HepG2 (cell line): Measurements from ENCODE around the gene WIZ. TPM values are rescaled to one million over a fixed set of nuclear protein-coding genes. Genes with fewer than 3 reads are reported as not detected.

Experiments
- ATAC-seq: fragments of 200-7000 bp; cut with Tn5 transposase; 3 replicates; pipeline ENCODE4 v1.9.1; 2020; ENCODE audit warnings: mild to moderate bottlenecking, moderate library complexity
- BruUV-seq: library from RNA; stranded (reverse); fragments of 400-500 nt; replicated peaks from 2 replicates; lab custom pipeline; 2021; lab: Mats Ljungman, UMichigan
- CTCF ChIA-PET: fragments of 300-600 bp; formaldehyde crosslinking; extraction: SDS; loops from one replicate; lab custom pipeline; 2021; ENCODE audit warnings: low total read pairs, inconsistent platforms, low intra/inter-chr PET ratio; lab: Yijun Ruan, JAX
- POLR2A ChIA-PET: fragments of 350-600 bp; sonication (Branson Sonifier 250); formaldehyde crosslinking; loops from one replicate; lab custom pipeline; 2020; ENCODE audit warnings: antibody characterized with exemption, inconsistent platforms; lab: Yijun Ruan, JAX
- DNase-seq: peaks from one replicate; pipeline ENCODE4 v3.0.0-alpha.2; 2015; ENCODE audit warnings: low spot score
- FAIRE-seq: peaks from 3 replicates; lab custom pipeline; 2011; peaks lifted over from hg19 to GRCh38; lab: Jason Lieb, UNC
- H2AFZ ChIP-seq: one replicate; pipeline ENCODE4 v1.6.1; 2011; ENCODE audit warnings: low read length, inconsistent platforms
- H3K27ac ChIP-seq: fragments of 300-600 bp; 3 replicates; pipeline ENCODE4 v1.8.0; 2011; ENCODE audit warnings: mixed run types, mild to moderate bottlenecking, mixed read lengths, low read length, inconsistent platforms; ENCODE audit not compliant: insufficient read depth; ENCODE audit errors: extremely low read length
- H3K27me3 ChIP-seq, 2 experiments: fragments of 200-600 bp in 1 of 2; 2 replicates in 1 of 2; 3 replicates in 1 of 2; pipeline versions ENCODE4 v1.6.0 to v1.8.0; 2011; ENCODE audit warnings: low read length in 2 of 2, mild to moderate bottlenecking in 2 of 2, moderate library complexity in 2 of 2, inconsistent platforms in 1 of 2; ENCODE audit not compliant: insufficient read depth in 2 of 2, control insufficient read depth in 1 of 2
- H3K36me3 ChIP-seq, 2 experiments: fragments of 200-600 bp in 1 of 2; replicated peaks in 1 of 2; 2 replicates in 1 of 2; 3 replicates in 1 of 2; pipeline versions ENCODE4 v1.5.1 to v1.8.0; 2011; ENCODE audit warnings: low read length in 2 of 2, inconsistent platforms in 1 of 2; ENCODE audit not compliant: insufficient read depth in 2 of 2, control insufficient read depth in 1 of 2
- H3K4me1 ChIP-seq: 2 replicates; pipeline ENCODE4 v1.5.1; 2012; ENCODE audit warnings: low read length, inconsistent platforms; ENCODE audit not compliant: insufficient read depth
- H3K4me2 ChIP-seq: 2 replicates; pipeline ENCODE4 v1.6.0; 2011; ENCODE audit warnings: low read depth, low read length, inconsistent platforms
- H3K4me3 ChIP-seq, 3 experiments: fragments of 200-600 bp in 1 of 3; sonication (generic), shearing (Covaris generic) in 1 of 3; replicated peaks in 1 of 3; 2 replicates each; pipeline ENCODE4 v1.5.1; 2011 to 2016; ENCODE audit warnings: low read length in 3 of 3, inconsistent platforms in 2 of 3, low read depth in 2 of 3, mild to moderate bottlenecking in 2 of 3, control low read depth in 1 of 3, mixed read lengths in 1 of 3; ENCODE audit not compliant: insufficient read depth in 1 of 3
- H3K79me2 ChIP-seq: one replicate; pipeline ENCODE4 v1.6.1; 2011; ENCODE audit warnings: low read length, inconsistent platforms; ENCODE audit not compliant: insufficient read depth
- H3K9ac ChIP-seq: 2 replicates; pipeline ENCODE4 v1.6.0; 2011; ENCODE audit warnings: mild to moderate bottlenecking, low read depth, low read length, inconsistent platforms; ENCODE audit not compliant: insufficient read depth
- H3K9me3 ChIP-seq: 2 replicates; pipeline ENCODE4 v1.5.1; 2012; ENCODE audit warnings: mild to moderate bottlenecking, low read length
- H4K20me1 ChIP-seq: 2 replicates; pipeline ENCODE4 v1.6.0; 2011; ENCODE audit warnings: inconsistent platforms, mild to moderate bottlenecking, low read length, moderate library complexity; ENCODE audit not compliant: insufficient read depth
- CEBPG ChIP-seq: IDR thresholded peaks from 2 replicates; pipeline ENCODE4 v1.6.1; 2016
- CTCF ChIP-seq: sonication (generic); formaldehyde crosslinking; IDR thresholded peaks from 2 replicates; pipeline ENCODE4 v1.5.0; 2020; ENCODE audit warnings: mild to moderate bottlenecking, missing genetic modification reagents, moderate library complexity
- ISX ChIP-seq: sonication (generic); formaldehyde crosslinking; conservative IDR thresholded peaks from 2 replicates; pipeline ENCODE4 v1.5.0; 2020; ENCODE audit warnings: missing genetic modification reagents
- KMT2A ChIP-seq: sonication (generic); formaldehyde crosslinking; IDR thresholded peaks from 2 replicates; pipeline ENCODE4 v1.4.0; 2020; ENCODE audit warnings: missing genetic modification reagents
- MIXL1 ChIP-seq: IDR thresholded peaks from 2 replicates; pipeline ENCODE4 v1.6.1; 2016
- MXD1 ChIP-seq: sonication (generic); formaldehyde crosslinking; IDR thresholded peaks from 2 replicates; pipeline ENCODE4 v1.4.0; 2020; ENCODE audit warnings: mild to moderate bottlenecking, missing genetic modification reagents
- NONO ChIP-seq, 2 experiments: fragments of 450-650 bp in 1 of 2; sonication (generic) in 1 of 2; formaldehyde crosslinking in 1 of 2; IDR thresholded peaks in 1 of 2; conservative IDR thresholded peaks in 1 of 2; 2 replicates each; pipeline versions ENCODE4 v1.6.1 to v1.8.0; 2017 to 2022; ENCODE audit warnings: mild to moderate bottlenecking in 1 of 2, missing genetic modification reagents in 1 of 2, moderate library complexity in 1 of 2
- NR2C2 ChIP-seq: sonication (generic); formaldehyde crosslinking; IDR thresholded peaks from 2 replicates; pipeline ENCODE4 v1.4.0; 2020; ENCODE audit warnings: missing genetic modification reagents, mild to moderate bottlenecking, moderate library complexity, borderline replicate concordance
- SMC3 ChIP-seq: IDR thresholded peaks from 2 replicates; pipeline ENCODE4 v1.6.1; 2011; ENCODE audit warnings: low read length, improper control_type of control experiment
- TEAD3 ChIP-seq: optimal IDR thresholded peaks from 2 replicates; pipeline ENCODE3; 2016; ENCODE audit warnings: borderline replicate concordance
- TRIM24 ChIP-seq: sonication (generic); formaldehyde crosslinking; IDR thresholded peaks from 2 replicates; pipeline ENCODE4 v1.8.0; 2022; ENCODE audit warnings: mild to moderate bottlenecking, missing genetic modification reagents
- ZMYM3 ChIP-seq: sonication (generic); formaldehyde crosslinking; IDR thresholded peaks from 2 replicates; pipeline ENCODE4 v1.5.1; 2020; ENCODE audit warnings: mild to moderate bottlenecking, missing genetic modification reagents
- ZNF18 ChIP-seq: sonication (generic); formaldehyde crosslinking; IDR thresholded peaks from 2 replicates; pipeline ENCODE4 v1.8.0; 2022; ENCODE audit warnings: mild to moderate bottlenecking, missing genetic modification reagents; ENCODE audit not compliant: insufficient replicate concordance
- ZNF207 ChIP-seq: fragments of 450-650 bp; IDR thresholded peaks from 2 replicates; pipeline ENCODE4 v1.6.1; 2016; ENCODE audit warnings: antibody characterized with exemption, borderline replicate concordance
- ZNF7 ChIP-seq: IDR thresholded peaks from 2 replicates; pipeline ENCODE4 v1.6.1; 2016; ENCODE audit warnings: missing biosample characterization, missing genetic modification reagents
- ZNF703 ChIP-seq: sonication (generic); formaldehyde crosslinking; IDR thresholded peaks from 2 replicates; pipeline ENCODE4 v1.5.1; 2020; ENCODE audit warnings: missing genetic modification reagents, mild to moderate bottlenecking, moderate library complexity, borderline replicate concordance
- WGBS: methylation state at CpG from one replicate; pipeline ENCODE4 v1.1.6; 2017; ENCODE audit warnings: low lambda C conversion rate; 5-methylcytosine and 5-hydroxymethylcytosine counted together
- in situ Hi-C: cut with HindIII; loops from 2 replicates; pipeline ENCODE4 v1.10.0; 2017; ENCODE audit warnings: low pct_unique_long_range_greater_than_20kb; ENCODE audit not compliant: extremely low pct_ligation_motif_present
- intact Hi-C: fragments of 100-400 bp; cut with micrococcal nuclease; formaldehyde crosslinking; loops from one replicate; pipeline ENCODE4 v1.10.0; 2022; ENCODE audit not compliant: unreplicated experiment
- polyA plus RNA-seq, 8 experiments: library from polyadenylated mRNA; depleted of rRNA in 3 of 8; stranded (reverse) in 7 of 8; unstranded in 1 of 8; fragments of >200 nt; fragmentation: Illumina TruSeq in 4 of 8; extraction: Trizol in 4 of 8; gene quantifications; 2 replicates each; pipeline versions ENCODE4 v1.2.1 to v1.2.3, GENCODE V29; 2011 to 2016; ENCODE audit warnings: low read depth in 4 of 8, missing spikeins in 1 of 8, mixed read lengths in 1 of 8; ENCODE audit not compliant: insufficient read depth in 1 of 8
- total RNA-seq, 5 experiments: library from RNA; depleted of rRNA; stranded (reverse); fragments of >200 nt; fragmentation: Illumina TruSeq; extraction: Trizol; gene quantifications; 2 replicates each; pipeline ENCODE4 v1.2.3, GENCODE V29; 2016; ENCODE audit warnings: low read depth in 1 of 5
- TF ChIP-seq, protein P1 (sequence below): sonication (generic); formaldehyde crosslinking; IDR thresholded peaks from 2 replicates; pipeline ENCODE4 v1.4.0; 2020; ENCODE audit warnings: mild to moderate bottlenecking, missing genetic modification reagents

The WIZ gene
- total and polyA plus RNA-seq, 2 of the 13 experiments (the other 11 are each of a cell fraction or from before 2014, with no cell fraction given): 4.7 to 4.8 TPM

DNA sequence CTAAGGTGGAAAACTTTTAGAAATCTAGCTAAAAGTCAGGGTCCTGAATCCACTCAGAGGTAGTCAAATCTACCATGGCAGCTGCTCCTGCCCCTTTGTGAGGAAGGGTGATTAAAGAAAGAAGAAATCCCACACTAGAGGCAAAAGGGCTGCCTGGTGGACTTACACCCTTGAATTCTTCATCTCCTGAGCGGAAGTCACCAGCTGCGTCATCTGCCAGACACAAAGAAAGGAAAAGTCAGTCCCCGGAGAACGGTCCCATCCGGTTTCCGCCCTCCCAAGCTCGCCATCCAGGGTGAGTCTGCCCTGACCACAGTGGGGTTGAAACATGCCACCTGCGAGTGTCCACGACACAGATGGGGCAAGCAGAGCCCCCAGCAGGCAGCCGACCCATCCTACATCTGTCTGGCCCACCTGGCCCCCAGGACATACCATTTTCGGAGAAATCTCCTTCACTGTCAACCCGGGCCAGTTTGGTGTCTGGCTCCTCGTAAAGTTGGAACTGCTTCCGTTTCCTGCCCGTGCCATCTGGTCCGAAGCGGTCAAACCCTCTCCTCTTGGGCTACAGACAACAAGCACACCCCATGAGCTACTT lies 77.9 kb downstream of the WIZ start:
- DNase-seq (no peak), ATAC-seq (no peak), FAIRE-seq (no peak)
- Histone ChIP-seq H3K4me3 (no peak overlapping the region), H4K20me1 (peaks cover 18% of the 10 kb centered on the region), H3K27ac (no peak overlapping the region), H3K27me3 (no peaks in the 10 kb centered on the region), H3K36me3 (peaks cover 35 to 79% of the 10 kb centered on the region in 2 experiments), H3K9me3 (no peaks in the 10 kb centered on the region), H3K9ac (no peak overlapping the region), H3K4me2 (no peak overlapping the region), H3K4me1 (peaks cover 12% of the 10 kb centered on the region), H2AFZ (no peak overlapping the region), H3K79me2 (peaks cover 36% of the 10 kb centered on the region)
- 96% methylated on average over 16 of the region's 17 CpGs for WGBS
- in situ Hi-C loops: no loop called here
- intact Hi-C loops: loop anchor here (10.0 kb wide), 1 partner anchor 87 kb away; no protein-coding TSS in a partner anchor
- POLR2A ChIA-PET: interaction anchor here (0.7 kb wide), 1 partner anchor 30 kb away, joined by 4 read pairs; no protein-coding TSS in a partner anchor
- CTCF ChIA-PET: no interaction called here
- no TSS peak for BruUV-seq
- no peak for TF ChIP-seq MXD1
- no peak for TF ChIP-seq ZNF18 (CRISPR knock-in tag)
- no peak for TF ChIP-seq TEAD3
- no peak for TF ChIP-seq ISX (CRISPR knock-in tag)
- TF ChIP-seq, protein P1, sequence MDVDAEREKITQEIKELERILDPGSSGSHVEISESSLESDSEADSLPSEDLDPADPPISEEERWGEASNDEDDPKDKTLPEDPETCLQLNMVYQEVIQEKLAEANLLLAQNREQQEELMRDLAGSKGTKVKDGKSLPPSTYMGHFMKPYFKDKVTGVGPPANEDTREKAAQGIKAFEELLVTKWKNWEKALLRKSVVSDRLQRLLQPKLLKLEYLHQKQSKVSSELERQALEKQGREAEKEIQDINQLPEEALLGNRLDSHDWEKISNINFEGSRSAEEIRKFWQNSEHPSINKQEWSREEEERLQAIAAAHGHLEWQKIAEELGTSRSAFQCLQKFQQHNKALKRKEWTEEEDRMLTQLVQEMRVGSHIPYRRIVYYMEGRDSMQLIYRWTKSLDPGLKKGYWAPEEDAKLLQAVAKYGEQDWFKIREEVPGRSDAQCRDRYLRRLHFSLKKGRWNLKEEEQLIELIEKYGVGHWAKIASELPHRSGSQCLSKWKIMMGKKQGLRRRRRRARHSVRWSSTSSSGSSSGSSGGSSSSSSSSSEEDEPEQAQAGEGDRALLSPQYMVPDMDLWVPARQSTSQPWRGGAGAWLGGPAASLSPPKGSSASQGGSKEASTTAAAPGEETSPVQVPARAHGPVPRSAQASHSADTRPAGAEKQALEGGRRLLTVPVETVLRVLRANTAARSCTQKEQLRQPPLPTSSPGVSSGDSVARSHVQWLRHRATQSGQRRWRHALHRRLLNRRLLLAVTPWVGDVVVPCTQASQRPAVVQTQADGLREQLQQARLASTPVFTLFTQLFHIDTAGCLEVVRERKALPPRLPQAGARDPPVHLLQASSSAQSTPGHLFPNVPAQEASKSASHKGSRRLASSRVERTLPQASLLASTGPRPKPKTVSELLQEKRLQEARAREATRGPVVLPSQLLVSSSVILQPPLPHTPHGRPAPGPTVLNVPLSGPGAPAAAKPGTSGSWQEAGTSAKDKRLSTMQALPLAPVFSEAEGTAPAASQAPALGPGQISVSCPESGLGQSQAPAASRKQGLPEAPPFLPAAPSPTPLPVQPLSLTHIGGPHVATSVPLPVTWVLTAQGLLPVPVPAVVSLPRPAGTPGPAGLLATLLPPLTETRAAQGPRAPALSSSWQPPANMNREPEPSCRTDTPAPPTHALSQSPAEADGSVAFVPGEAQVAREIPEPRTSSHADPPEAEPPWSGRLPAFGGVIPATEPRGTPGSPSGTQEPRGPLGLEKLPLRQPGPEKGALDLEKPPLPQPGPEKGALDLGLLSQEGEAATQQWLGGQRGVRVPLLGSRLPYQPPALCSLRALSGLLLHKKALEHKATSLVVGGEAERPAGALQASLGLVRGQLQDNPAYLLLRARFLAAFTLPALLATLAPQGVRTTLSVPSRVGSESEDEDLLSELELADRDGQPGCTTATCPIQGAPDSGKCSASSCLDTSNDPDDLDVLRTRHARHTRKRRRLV: no peak
- TF ChIP-seq KMT2A: no peak
- no peak for TF ChIP-seq ZMYM3 (CRISPR knock-in tag)
- no peak for TF ChIP-seq TRIM24
- no peak for TF ChIP-seq SMC3
- no peak for TF ChIP-seq ZNF7 (CRISPR knock-in tag)
- no peak for TF ChIP-seq NR2C2 (CRISPR knock-in tag)
- TF ChIP-seq CTCF (CRISPR knock-in tag): no peak
- TF ChIP-seq ZNF703: no peak
- no peak for TF ChIP-seq NONO (IDR thresholded peaks at IDR 0.05)
- no peak for TF ChIP-seq NONO (CRISPR knock-in tag; conservative IDR thresholded peaks at IDR 0.05)
- TF ChIP-seq ZNF207: no peak
- no peak for TF ChIP-seq MIXL1 (CRISPR knock-in tag)
- TF ChIP-seq CEBPG (CRISPR knock-in tag): no peak
